ENCODE data around the gene RICTOR.

Gene RICTOR

DNA sequence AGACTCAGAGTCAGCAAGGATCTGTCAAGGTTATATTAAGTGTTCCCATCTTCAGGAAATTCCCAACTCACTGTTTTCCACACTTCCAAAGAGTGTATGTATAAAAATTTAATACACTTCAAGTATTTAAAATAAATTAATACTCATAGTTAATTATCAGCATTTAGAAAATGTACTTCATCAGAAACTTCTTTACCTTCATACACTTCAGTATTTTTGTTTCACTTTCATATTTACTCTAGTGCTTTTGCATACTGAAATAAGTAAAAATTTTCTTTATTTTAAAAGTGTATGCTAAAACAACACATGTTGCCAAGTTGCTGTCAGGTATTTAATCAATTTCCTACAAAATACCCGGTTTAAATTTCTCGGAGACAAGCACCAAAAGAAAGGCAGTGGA lies 16.5 kb downstream of the RICTOR start:
- peak overlapping the region; percentile 69 for H3K4me3 ChIP-seq (ENCODE audit: low read length)
- peak overlapping the region; percentile 26; the same call in 1 of the 2 replicates for H3K9ac ChIP-seq (ENCODE audit: low read length)
- no peaks in the 10 kb centered on the region for H3K9me3 ChIP-seq (ENCODE audit: insufficient read depth, low read length)
- no peaks in the 10 kb centered on the region for H3K27me3 ChIP-seq (ENCODE audit: low read depth, low read length)
- H3K4me2 ChIP-seq (ENCODE audit: low read length) = peak overlapping the region; percentile 79
- H3K36me3 ChIP-seq (replicated peaks; ENCODE audit: low read depth, low read length) = no peaks in the 10 kb centered on the region
- peaks cover 52% of the 10 kb centered on the region for H4K20me1 ChIP-seq (ENCODE audit: insufficient read depth, low read length)
- no peak for TF ChIP-seq EZH2phosphoT487 (IDR thresholded peaks at IDR 0.05; ENCODE audit: low read depth)
- peaks cover 66% of the 10 kb centered on the region for H3K79me2 ChIP-seq (ENCODE audit: low read length)
- no peak overlapping the region for H3K27ac ChIP-seq (ENCODE audit: low read length)
- no peak overlapping the region for H2AFZ ChIP-seq (ENCODE audit: low read depth, low read length)
- H3K4me1 ChIP-seq (ENCODE audit: low read length) = peaks cover 14% of the 10 kb centered on the region

DNA sequence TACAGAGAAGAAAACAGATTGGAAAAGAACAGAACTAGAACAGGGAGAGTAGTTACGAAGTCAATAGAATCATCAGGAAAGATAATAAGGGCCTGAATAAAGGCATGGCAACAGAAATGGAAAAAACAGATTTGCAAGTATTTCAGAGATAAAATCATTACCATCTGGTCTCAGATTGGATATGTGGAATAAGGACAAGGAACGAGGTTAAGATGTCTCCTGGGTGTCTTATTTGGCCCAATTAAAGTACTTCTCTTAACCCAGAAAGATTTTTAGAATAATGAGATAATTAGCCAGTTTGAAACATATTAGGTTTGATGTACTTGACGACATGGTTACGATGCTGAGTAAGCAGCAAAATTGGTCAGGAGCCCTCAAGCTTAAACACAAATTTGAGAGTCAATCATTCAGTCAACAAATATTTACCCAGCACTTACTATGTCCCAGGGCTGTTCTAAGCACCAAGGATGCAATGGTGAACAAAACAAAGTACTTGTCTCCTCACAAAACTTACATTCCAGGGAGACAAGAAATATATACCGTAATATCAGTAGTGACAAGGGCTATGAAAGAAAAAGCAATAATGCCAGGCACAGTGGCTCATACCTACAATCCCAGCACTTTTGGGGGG lies 18.3 kb downstream of the RICTOR start:
- no peak for TF ChIP-seq EZH2phosphoT487 (IDR thresholded peaks at IDR 0.05; ENCODE audit: low read depth)
- TF ChIP-seq, protein P1, sequence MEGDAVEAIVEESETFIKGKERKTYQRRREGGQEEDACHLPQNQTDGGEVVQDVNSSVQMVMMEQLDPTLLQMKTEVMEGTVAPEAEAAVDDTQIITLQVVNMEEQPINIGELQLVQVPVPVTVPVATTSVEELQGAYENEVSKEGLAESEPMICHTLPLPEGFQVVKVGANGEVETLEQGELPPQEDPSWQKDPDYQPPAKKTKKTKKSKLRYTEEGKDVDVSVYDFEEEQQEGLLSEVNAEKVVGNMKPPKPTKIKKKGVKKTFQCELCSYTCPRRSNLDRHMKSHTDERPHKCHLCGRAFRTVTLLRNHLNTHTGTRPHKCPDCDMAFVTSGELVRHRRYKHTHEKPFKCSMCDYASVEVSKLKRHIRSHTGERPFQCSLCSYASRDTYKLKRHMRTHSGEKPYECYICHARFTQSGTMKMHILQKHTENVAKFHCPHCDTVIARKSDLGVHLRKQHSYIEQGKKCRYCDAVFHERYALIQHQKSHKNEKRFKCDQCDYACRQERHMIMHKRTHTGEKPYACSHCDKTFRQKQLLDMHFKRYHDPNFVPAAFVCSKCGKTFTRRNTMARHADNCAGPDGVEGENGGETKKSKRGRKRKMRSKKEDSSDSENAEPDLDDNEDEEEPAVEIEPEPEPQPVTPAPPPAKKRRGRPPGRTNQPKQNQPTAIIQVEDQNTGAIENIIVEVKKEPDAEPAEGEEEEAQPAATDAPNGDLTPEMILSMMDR (IDR thresholded peaks at IDR 0.05; ENCODE audit: low read depth, low read length) = no peak
- no peak overlapping the region for H3K9ac ChIP-seq (ENCODE audit: low read length)
- H3K4me1 ChIP-seq (ENCODE audit: low read length) = peaks cover 14% of the 10 kb centered on the region
- H3K79me2 ChIP-seq (ENCODE audit: low read length) = peaks cover 68% of the 10 kb centered on the region
- H2AFZ ChIP-seq (ENCODE audit: low read depth, low read length) = no peak overlapping the region
- H3K4me2 ChIP-seq (ENCODE audit: low read length) = no peak overlapping the region
- no peaks in the 10 kb centered on the region for H3K36me3 ChIP-seq (replicated peaks; ENCODE audit: low read depth, low read length)
- H3K4me3 ChIP-seq (ENCODE audit: low read length) = no peak overlapping the region
- no peaks in the 10 kb centered on the region for H3K27me3 ChIP-seq (ENCODE audit: low read depth, low read length)
- H4K20me1 ChIP-seq (ENCODE audit: insufficient read depth, low read length) = peaks cover 48% of the 10 kb centered on the region
- H3K27ac ChIP-seq (ENCODE audit: low read length) = no peak overlapping the region
- no peaks in the 10 kb centered on the region for H3K9me3 ChIP-seq (ENCODE audit: insufficient read depth, low read length)

DNA sequence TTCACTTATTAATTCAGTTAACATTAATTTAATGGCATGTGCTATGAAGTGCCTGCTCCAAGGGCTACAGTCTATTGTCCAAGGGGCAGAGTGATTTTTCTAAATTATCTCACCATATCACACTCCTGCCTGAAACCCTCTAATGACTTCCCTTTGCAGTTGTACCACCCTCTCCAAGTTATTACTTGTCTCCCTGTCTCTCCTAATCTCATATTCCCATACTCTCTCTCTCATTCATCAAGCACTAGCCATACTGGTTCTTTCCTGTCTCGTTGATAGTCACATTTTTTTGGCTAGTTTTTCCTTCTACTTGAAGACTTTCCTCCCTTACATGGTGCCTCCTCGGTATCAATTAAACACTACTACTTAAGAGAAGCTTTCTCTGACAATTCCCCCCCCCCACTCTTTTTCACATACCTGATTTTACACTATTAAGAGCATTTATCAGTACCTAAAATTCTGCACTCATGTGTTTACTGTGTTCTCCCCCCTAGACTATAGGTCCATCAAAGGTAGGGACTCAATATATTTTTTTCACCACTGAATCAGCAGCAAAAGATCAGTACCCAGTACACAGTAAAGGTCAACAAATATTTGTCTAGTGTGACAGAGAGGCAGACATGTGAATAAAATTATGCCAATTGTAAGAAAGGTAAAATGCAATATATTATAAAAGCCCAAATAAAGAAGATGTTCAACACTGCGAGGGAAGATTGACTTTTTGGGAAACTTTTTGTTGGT lies 19.0 kb downstream of the RICTOR start:
- Histone ChIP-seq H4K20me1 (ENCODE audit: insufficient read depth, low read length) (peaks cover 42% of the 10 kb centered on the region), H3K9me3 (ENCODE audit: insufficient read depth, low read length) (no peaks in the 10 kb centered on the region), H3K36me3 (replicated peaks; ENCODE audit: low read depth, low read length) (no peaks in the 10 kb centered on the region), H3K27me3 (ENCODE audit: low read depth, low read length) (no peaks in the 10 kb centered on the region), H3K27ac (ENCODE audit: low read length) (no peak overlapping the region), H3K4me2 (ENCODE audit: low read length) (no peak overlapping the region), H2AFZ (ENCODE audit: low read depth, low read length) (no peak overlapping the region), H3K4me1 (ENCODE audit: low read length) (peaks cover 14% of the 10 kb centered on the region), H3K79me2 (ENCODE audit: low read length) (peaks cover 70% of the 10 kb centered on the region), H3K4me3 (ENCODE audit: low read length) (no peak overlapping the region), H3K9ac (ENCODE audit: low read length) (no peak overlapping the region)
- TF ChIP-seq EZH2phosphoT487 (IDR thresholded peaks at IDR 0.05; ENCODE audit: low read depth) = no peak
- TF ChIP-seq, protein P1 (IDR thresholded peaks at IDR 0.05; ENCODE audit: low read depth, low read length) = no peak

DNA sequence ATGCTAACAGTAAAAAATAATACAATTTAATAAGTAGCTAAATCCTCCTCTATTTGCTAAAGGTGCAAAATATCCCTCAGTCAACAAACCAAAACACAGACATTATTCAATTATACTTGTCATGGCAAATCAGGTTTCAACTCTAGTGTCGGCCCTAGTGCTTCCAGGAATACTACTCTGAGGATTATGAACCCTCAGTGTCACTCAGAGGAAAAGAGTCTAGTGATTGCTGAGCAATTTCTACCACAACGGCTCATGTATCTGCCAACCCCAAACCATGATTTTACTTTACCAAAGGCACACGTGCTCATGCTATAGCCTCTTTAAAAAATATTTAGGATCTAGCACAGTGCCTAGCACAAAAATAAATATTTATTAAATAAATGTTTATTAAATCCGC lies 21.0 kb downstream of the RICTOR start:
- Histone ChIP-seq H4K20me1 (ENCODE audit: insufficient read depth, low read length) (peaks cover 47% of the 10 kb centered on the region), H3K36me3 (replicated peaks; ENCODE audit: low read depth, low read length) (no peaks in the 10 kb centered on the region), H3K9ac (ENCODE audit: low read length) (no peak overlapping the region), H3K79me2 (ENCODE audit: low read length) (peaks cover 74% of the 10 kb centered on the region), H3K4me1 (ENCODE audit: low read length) (peaks cover 11% of the 10 kb centered on the region), H3K4me3 (ENCODE audit: low read length) (no peak overlapping the region), H2AFZ (ENCODE audit: low read depth, low read length) (no peak overlapping the region), H3K4me2 (ENCODE audit: low read length) (no peak overlapping the region), H3K9me3 (ENCODE audit: insufficient read depth, low read length) (no peaks in the 10 kb centered on the region), H3K27me3 (ENCODE audit: low read depth, low read length) (no peaks in the 10 kb centered on the region), H3K27ac (ENCODE audit: low read length) (no peak overlapping the region)
- TF ChIP-seq EZH2phosphoT487 (IDR thresholded peaks at IDR 0.05; ENCODE audit: low read depth) = no peak
- TF ChIP-seq, protein P1 (IDR thresholded peaks at IDR 0.05; ENCODE audit: low read depth, low read length) = no peak

All from OCI-LY3 (cell line).